ENCODE measurements around the gene NUAK2. TPM values are rescaled to one million over a fixed set of nuclear protein-coding genes. Genes with fewer than 3 reads are reported as not detected.
A peak's percentile ranks its signal among the peaks of the same experiment; 100 is the strongest.

NUAK2 gene
- polyA plus RNA-seq, 3 donors = 9.1 to 44.9 (median 21.9) TPM

- intact Hi-C loops (cut with micrococcal nuclease) = loop anchor here (5.0 to 10.0 kb wide), 3 partner anchors 135 to 272 kb away; partner anchors contain the start of gene RBBP5 (in 2 of the 2)
- H2AFZ ChIP-seq (ENCODE audit: insufficient read depth, low read depth, low read length, poor library complexity, severe bottlenecking) = no peak overlapping the region
- no peak overlapping the region for H3K4me2 ChIP-seq (replicated peaks; ENCODE audit: extremely low read depth, low read length, poor library complexity, severe bottlenecking)
- Mint-ChIP-seq H3K4me1 (peaks cover 37% of the 10 kb centered on the region), H3K27ac (peak overlapping the region in 1 of 7 donors; percentile 64), H3K27me3 (ENCODE audit: low read depth in 3 of 3) (peaks cover 15 to 26% (median 16%) of the 10 kb centered on the region in 3 donors), H3K9me3 (no peaks in the 10 kb centered on the region), H3K36me3 (no peaks in the 10 kb centered on the region), H3K4me3 (no peak overlapping the region)
- H3K27me3 ChIP-seq (ENCODE audit: control insufficient read depth in 2 of 2, insufficient read depth in 2 of 2, low read length in 2 of 2) = peaks cover 0 to 3% of the 10 kb centered on the region in 2 donors
- no peak for DNase-seq
- H3K4me1 ChIP-seq (ENCODE audit: control insufficient read depth in 1 of 2, insufficient read depth in 2 of 2, low read length in 2 of 2) = peaks cover 28 to 39% of the 10 kb centered on the region in 2 donors
- 83% methylated on average over 7 of the region's 10 CpGs for WGBS (ENCODE audit: insufficient coverage)
- no peaks in the 10 kb centered on the region for H3K79me2 ChIP-seq (ENCODE audit: insufficient read depth, low read length)
- H3K9ac ChIP-seq (ENCODE audit: insufficient read depth, low read length, poor library complexity, severe bottlenecking) = no peak overlapping the region
- H4K20me1 ChIP-seq (ENCODE audit: insufficient read depth, low read length) = no peaks in the 10 kb centered on the region
- no peak overlapping the region for H3K27ac ChIP-seq (ENCODE audit: low read depth in 1 of 2, low read length in 2 of 2)
- H3K9me3 ChIP-seq (replicated peaks in 1 of 2; ENCODE audit: control insufficient read depth in 1 of 2, insufficient read depth in 1 of 2, low read length in 2 of 2) = no peaks in the 10 kb centered on the region
- no peak overlapping the region for H3K4me3 ChIP-seq (replicated peaks in 1 of 3; ENCODE audit: low read depth in 2 of 3, low read length in 3 of 3)
- no peak for TF ChIP-seq CTCF (IDR thresholded peaks at IDR 0.05)
- H3K36me3 ChIP-seq (replicated peaks in 1 of 2; ENCODE audit: control insufficient read depth in 1 of 2, insufficient read depth in 2 of 2, low read length in 2 of 2) = no peaks in the 10 kb centered on the region
Measured at GRCh38 chr1:205259324-205259832, 62.2 kb downstream of the NUAK2 start.

GRCh38 chr1:205258719-205259118, 62.8 kb downstream of the NUAK2 start:
- peaks cover 28 to 39% of the 10 kb centered on the region in 2 donors for H3K4me1 ChIP-seq (ENCODE audit: control insufficient read depth in 1 of 2, insufficient read depth in 2 of 2, low read length in 2 of 2)
- H4K20me1 ChIP-seq (ENCODE audit: insufficient read depth, low read length) = no peaks in the 10 kb centered on the region
- Mint-ChIP-seq H3K4me1 (peaks cover 37% of the 10 kb centered on the region), H3K27ac (peak overlapping the region in 1 of 7 donors; percentile 15), H3K36me3 (no peaks in the 10 kb centered on the region), H3K4me3 (no peak overlapping the region), H3K27me3 (ENCODE audit: low read depth in 3 of 3) (peaks cover 12 to 26% (median 16%) of the 10 kb centered on the region in 3 donors), H3K9me3 (no peaks in the 10 kb centered on the region)
- H3K27ac ChIP-seq (ENCODE audit: low read depth in 1 of 2, low read length in 2 of 2) = no peak overlapping the region
- H2AFZ ChIP-seq (ENCODE audit: insufficient read depth, low read depth, low read length, poor library complexity, severe bottlenecking) = peak overlapping the region; percentile 5
- no peak overlapping the region for H3K4me3 ChIP-seq (replicated peaks in 1 of 3; ENCODE audit: low read depth in 2 of 3, low read length in 3 of 3)
- H3K79me2 ChIP-seq (ENCODE audit: insufficient read depth, low read length) = no peaks in the 10 kb centered on the region
- H3K9me3 ChIP-seq (replicated peaks in 1 of 2; ENCODE audit: control insufficient read depth in 1 of 2, insufficient read depth in 1 of 2, low read length in 2 of 2) = no peaks in the 10 kb centered on the region
- no peak overlapping the region for H3K9ac ChIP-seq (ENCODE audit: insufficient read depth, low read length, poor library complexity, severe bottlenecking)
- peaks cover 0 to 3% of the 10 kb centered on the region in 2 donors for H3K27me3 ChIP-seq (ENCODE audit: control insufficient read depth in 2 of 2, insufficient read depth in 2 of 2, low read length in 2 of 2)
- peak in 1 of 3 donors; percentile 47 for DNase-seq
- intact Hi-C loops (cut with micrococcal nuclease) = loop anchor here (5.0 to 10.0 kb wide), 3 partner anchors 134 to 271 kb away; partner anchors contain the start of gene RBBP5 (in 2 of the 2)
- H3K4me2 ChIP-seq (replicated peaks; ENCODE audit: extremely low read depth, low read length, poor library complexity, severe bottlenecking) = no peak overlapping the region
- H3K36me3 ChIP-seq (replicated peaks in 1 of 2; ENCODE audit: control insufficient read depth in 1 of 2, insufficient read depth in 2 of 2, low read length in 2 of 2) = no peaks in the 10 kb centered on the region
- no peak for TF ChIP-seq CTCF (IDR thresholded peaks at IDR 0.05)
- 65% methylated on average over 6 of the region's 8 CpGs for WGBS (ENCODE audit: insufficient coverage)
